ENCODE data around the gene ATP1A4. TPM values are rescaled to one million over a fixed set of nuclear protein-coding genes. Genes with fewer than 3 reads are reported as not detected.

Gene ATP1A4
- total and polyA plus RNA-seq, 2 donors, result 6.2 to 8.3 TPM

DNA sequence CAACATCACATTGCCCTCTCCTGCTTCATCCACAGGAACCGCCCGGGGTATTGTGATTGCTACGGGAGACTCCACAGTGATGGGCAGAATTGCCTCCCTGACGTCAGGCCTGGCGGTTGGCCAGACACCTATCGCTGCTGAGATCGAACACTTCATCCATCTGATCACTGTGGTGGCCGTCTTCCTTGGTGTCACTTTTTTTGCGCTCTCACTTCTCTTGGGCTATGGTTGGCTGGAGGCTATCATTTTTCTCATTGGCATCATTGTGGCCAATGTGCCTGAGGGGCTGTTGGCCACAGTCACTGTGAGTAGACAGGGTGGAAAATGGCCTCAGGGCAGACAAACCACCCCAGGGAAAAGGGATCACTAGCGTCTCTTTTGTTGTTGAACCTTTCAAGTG is 12.7 kb downstream of the ATP1A4 start:
- DNase-seq (ENCODE audit: extremely low spot score), result no peak
- no peak overlapping the region for H3K27ac ChIP-seq (ENCODE audit: low read depth)
- H3K36me3 ChIP-seq (ENCODE audit: insufficient read depth), result no peaks in the 10 kb centered on the region
- H3K4me1 ChIP-seq (ENCODE audit: insufficient read depth), result no peaks in the 10 kb centered on the region
- 84% methylated on average over 10 of the region's 10 CpGs for WGBS
- H3K4me3 ChIP-seq (ENCODE audit: low read depth, low read length), result no peak overlapping the region

DNA sequence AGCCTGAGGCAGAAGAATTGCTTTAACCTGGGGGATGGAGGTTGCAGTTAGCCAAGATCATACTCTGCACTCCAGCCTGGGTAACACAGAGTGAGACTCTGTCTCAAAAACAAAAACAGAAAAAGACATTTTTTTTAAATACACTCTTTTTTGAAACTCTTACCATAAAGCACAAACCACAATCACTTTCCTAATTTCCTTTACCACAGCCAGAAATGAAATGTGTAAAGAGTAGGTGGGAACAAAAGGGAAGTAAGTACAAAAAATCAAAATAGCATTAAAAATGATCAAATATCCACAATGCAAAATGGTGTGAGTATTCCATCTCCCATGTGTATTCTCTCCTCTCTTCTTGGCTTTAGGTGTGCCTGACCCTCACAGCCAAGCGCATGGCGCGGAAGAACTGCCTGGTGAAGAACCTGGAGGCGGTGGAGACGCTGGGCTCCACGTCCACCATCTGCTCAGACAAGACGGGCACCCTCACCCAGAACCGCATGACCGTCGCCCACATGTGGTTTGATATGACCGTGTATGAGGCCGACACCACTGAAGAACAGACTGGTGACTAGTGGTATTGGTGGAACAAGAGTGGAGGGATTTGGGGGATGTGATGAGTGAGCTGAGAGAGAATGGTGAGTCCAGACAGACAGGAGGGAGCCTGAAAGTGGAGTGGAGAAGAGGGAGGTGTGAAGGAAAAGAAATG is 14.9 kb downstream of the ATP1A4 start:
- H3K4me1 ChIP-seq (ENCODE audit: insufficient read depth), result no peaks in the 10 kb centered on the region
- no peak for DNase-seq (ENCODE audit: extremely low spot score)
- no peak overlapping the region for H3K27ac ChIP-seq (ENCODE audit: low read depth)
- no peak overlapping the region for H3K4me3 ChIP-seq (ENCODE audit: low read depth, low read length)
- WGBS, result 89% methylated on average over 12 of the region's 12 CpGs
- H3K36me3 ChIP-seq (ENCODE audit: insufficient read depth), result no peaks in the 10 kb centered on the region

DNA sequence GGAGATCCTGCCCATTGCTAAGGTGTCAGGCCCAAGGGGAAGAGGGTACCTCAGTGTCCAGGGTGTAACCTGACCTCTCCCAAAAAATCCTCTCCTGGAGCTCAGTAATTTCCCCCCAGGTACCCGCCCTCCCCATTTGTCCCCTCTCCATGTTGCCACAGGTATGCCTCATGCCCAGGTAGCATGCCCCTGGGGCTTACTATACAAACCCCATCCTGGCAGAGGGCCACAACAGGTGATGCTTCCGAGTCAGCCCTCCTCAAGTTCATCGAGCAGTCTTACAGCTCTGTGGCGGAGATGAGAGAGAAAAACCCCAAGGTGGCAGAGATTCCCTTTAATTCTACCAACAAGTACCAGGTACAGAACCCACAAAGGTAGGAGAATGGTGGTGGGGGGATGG is 15.7 kb downstream of the ATP1A4 start:
- Histone ChIP-seq H3K27ac (ENCODE audit: low read depth) (no peak overlapping the region), H3K4me3 (ENCODE audit: low read depth, low read length) (no peak overlapping the region), H3K36me3 (ENCODE audit: insufficient read depth) (no peaks in the 10 kb centered on the region), H3K4me1 (ENCODE audit: insufficient read depth) (no peaks in the 10 kb centered on the region)
- 88% methylated on average over 4 of the region's 4 CpGs for WGBS
- DNase-seq (ENCODE audit: extremely low spot score), result no peak

DNA sequence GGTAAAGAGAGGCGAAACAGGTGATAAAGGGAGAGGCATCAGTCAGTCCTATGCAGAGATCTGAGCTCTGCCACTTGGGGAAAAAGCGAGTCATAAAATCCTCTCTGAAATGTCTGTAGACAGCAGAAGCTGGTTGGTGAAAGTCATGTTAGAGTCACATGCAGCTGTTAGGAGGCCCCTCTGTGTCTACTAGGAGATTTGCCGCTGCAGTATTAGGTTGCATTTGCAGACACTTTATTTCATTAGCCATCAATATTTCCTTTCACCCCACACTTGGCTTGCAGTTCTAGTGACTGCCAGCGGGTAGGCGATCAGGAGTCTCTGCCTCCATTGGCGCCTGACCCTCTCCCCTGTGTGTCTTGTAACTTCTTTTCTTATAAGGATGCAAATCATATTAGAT is 16.2 kb downstream of the ATP1A4 start:
- H3K4me3 ChIP-seq (ENCODE audit: low read depth, low read length), result no peak overlapping the region
- DNase-seq (ENCODE audit: extremely low spot score), result no peak
- 92% methylated on average over 6 of the region's 6 CpGs for WGBS
- H3K27ac ChIP-seq (ENCODE audit: low read depth), result no peak overlapping the region
- no peaks in the 10 kb centered on the region for H3K4me1 ChIP-seq (ENCODE audit: insufficient read depth)
- no peaks in the 10 kb centered on the region for H3K36me3 ChIP-seq (ENCODE audit: insufficient read depth)

DNA sequence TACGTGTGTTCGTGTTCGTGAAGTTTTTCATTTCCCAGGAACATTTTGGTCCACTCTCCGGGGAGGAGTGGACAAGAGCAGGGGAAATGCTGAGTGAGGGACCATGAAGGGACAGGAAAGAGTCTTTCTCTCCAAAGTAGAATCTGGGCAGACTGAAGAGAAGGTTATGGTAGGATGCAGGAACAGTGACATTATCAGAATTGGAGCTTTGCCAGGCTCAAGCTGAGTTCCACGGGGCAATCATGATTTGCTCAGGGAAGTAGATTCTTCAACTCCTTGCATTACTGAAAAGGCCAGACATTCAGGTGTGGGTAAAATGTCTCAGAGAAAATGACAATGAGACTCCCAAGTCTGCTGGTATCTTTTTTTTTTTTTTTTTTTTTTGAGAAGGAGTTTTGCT is 16.6 kb downstream of the ATP1A4 start:
- Histone ChIP-seq H3K4me1 (ENCODE audit: insufficient read depth) (no peaks in the 10 kb centered on the region), H3K27ac (ENCODE audit: low read depth) (no peak overlapping the region), H3K4me3 (ENCODE audit: low read depth, low read length) (no peak overlapping the region), H3K36me3 (ENCODE audit: insufficient read depth) (no peaks in the 10 kb centered on the region)
- 68% methylated on average over 5 of the region's 5 CpGs for WGBS
- no peak for DNase-seq (ENCODE audit: extremely low spot score)

DNA sequence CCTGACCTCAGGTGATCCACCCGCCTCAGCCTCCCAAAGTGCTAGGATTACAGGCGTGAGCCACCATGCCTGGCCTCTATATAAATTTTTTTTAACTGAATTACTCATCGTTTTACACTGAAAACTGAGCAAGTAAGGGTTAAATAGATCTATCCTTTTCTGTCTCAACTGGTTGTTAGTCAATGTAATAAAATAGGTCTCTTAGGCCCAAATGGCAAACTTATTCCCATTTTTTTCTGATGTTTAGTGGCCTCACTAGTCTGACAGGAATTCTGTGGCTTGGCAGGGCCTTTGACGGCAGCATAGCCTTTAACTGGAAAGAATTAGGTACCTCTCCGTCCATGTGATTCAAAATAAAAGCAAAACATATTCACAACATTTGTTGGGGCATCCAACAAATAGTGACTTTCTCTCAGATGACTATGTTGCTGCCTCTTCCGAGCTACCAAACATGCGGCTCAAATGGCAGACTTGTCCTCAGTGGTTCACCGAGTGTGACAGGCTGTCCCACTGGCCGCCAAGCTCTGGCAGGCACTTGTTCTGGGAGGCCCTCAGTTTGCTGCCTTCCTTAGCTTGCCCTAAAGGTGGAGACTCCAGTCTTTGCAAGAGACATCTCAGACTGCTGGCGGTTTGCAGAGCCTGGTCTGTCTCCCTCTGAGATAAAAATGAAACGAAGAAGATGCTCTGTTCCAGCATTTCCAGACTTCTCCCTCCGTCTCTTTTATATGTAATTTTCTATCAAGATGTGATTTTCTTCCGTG is 17.4 kb downstream of the ATP1A4 start:
- Histone ChIP-seq H3K4me1 (ENCODE audit: insufficient read depth) (no peaks in the 10 kb centered on the region), H3K27ac (ENCODE audit: low read depth) (no peak overlapping the region), H3K4me3 (ENCODE audit: low read depth, low read length) (no peak overlapping the region), H3K36me3 (ENCODE audit: insufficient read depth) (no peaks in the 10 kb centered on the region)
- 75% methylated on average over 13 of the region's 13 CpGs for WGBS
- no peak for DNase-seq (ENCODE audit: extremely low spot score)

DNA sequence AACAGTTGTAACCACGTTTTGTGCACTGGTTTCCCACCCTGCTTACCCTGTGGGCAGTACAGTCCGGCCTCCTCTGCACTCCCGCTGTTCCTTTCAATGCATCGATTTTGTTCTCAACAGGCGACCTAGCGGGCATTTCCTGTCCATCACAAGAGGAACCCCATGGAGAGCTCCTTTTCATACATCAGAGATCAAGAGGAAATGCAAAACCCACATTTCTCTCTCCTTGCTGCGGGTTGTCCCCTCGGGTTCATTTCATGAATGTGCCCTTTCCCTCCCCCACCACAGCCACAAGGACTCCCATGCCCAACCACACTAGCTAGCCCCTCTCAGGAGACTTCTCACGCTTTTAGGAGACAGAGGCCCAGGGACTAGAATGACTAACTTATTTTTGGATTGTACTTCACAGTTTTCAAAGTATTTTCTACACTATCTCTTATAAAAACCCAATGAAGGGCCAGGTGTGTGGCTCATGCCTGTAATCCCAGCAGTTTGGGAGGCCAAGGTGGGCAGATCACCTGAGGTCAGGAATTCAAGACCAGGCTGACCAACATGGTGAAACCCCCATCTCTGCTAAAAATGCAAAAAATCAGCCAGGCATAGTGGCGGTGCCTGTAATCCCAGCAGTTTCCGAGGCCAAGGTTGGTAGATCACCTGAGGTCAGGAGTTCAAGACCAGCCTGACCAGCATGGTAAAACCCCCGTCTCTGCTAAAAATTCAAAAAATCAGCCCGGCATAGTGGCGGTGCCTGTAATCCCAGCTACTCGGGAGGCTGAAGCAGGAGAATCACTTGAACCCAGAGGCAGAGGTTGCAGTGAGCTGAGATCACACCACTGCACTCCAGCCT is 18.4 kb downstream of the ATP1A4 start:
- Histone ChIP-seq H3K4me3 (ENCODE audit: low read depth, low read length) (no peak overlapping the region), H3K4me1 (ENCODE audit: insufficient read depth) (no peaks in the 10 kb centered on the region), H3K27ac (ENCODE audit: low read depth) (no peak overlapping the region), H3K36me3 (ENCODE audit: insufficient read depth) (no peaks in the 10 kb centered on the region)
- WGBS, result 60% methylated on average over 15 of the region's 15 CpGs
- DNase-seq (ENCODE audit: extremely low spot score), result no peak

DNA sequence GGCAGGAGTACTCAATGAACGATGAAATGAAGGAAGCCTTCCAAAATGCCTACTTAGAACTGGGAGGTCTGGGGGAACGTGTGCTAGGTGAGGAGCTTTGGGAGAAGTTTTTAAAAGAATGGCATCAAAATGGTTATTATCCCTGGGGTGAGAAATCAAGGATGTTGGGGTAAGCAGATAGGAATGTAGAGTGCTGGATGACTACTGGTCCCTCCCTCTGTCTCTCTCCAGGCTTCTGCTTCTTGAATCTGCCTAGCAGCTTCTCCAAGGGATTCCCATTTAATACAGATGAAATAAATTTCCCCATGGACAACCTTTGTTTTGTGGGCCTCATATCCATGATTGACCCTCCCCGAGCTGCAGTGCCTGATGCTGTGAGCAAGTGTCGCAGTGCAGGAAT is 20.0 kb downstream of the ATP1A4 start:
- WGBS, result 89% methylated on average over 4 of the region's 4 CpGs
- no peak for DNase-seq (ENCODE audit: extremely low spot score)
- Histone ChIP-seq H3K4me3 (ENCODE audit: low read depth, low read length) (no peak overlapping the region), H3K36me3 (ENCODE audit: insufficient read depth) (no peaks in the 10 kb centered on the region), H3K4me1 (ENCODE audit: insufficient read depth) (no peaks in the 10 kb centered on the region), H3K27ac (ENCODE audit: low read depth) (no peak overlapping the region)

DNA sequence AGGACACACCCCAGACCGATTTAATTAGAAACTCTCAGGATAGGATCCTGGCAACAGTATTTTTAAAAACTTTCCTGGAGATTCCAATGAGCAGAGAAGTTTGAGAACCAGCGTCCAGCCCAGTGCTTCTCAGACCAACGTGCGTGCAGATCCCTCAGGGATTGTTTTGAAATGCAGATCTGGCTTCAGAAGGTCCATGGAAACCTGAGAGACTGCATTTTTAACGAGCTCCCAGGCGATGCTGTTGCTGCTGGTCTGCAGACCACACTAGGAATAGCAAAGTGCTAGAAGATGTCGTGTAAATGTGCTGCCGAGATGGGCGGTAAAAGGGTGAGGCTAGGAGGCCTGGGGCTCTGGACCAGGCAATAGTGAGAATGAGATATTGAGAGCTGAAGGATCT is 20.6 kb downstream of the ATP1A4 start:
- no peak overlapping the region for H3K27ac ChIP-seq (ENCODE audit: low read depth)
- H3K4me1 ChIP-seq (ENCODE audit: insufficient read depth), result no peaks in the 10 kb centered on the region
- H3K4me3 ChIP-seq (ENCODE audit: low read depth, low read length), result no peak overlapping the region
- no peak for DNase-seq (ENCODE audit: extremely low spot score)
- H3K36me3 ChIP-seq (ENCODE audit: insufficient read depth), result no peaks in the 10 kb centered on the region
- WGBS, result 48% methylated on average over 9 of the region's 9 CpGs

DNA sequence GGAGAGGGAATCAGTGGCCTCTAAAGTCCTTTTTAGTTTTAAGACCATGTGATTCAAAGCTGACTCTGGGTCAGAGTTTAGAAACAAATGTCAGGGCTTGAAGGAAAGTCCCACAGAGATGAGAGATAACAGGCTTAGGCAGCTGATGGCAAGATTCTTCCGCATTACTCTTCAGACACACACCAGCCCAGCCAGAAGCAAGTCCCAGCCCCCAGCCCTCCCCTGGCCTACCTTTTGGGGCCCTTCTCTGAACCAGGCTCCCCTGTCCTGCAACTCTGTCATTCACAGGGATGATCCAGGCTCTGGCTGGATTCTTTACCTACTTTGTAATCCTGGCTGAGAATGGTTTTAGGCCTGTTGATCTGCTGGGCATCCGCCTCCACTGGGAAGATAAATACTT is 25.8 kb downstream of the ATP1A4 start:
- H3K27ac ChIP-seq (ENCODE audit: low read depth), result no peak overlapping the region
- no peaks in the 10 kb centered on the region for H3K4me1 ChIP-seq (ENCODE audit: insufficient read depth)
- no peaks in the 10 kb centered on the region for H3K36me3 ChIP-seq (ENCODE audit: insufficient read depth)
- 85% methylated on average over 2 of the region's 2 CpGs for WGBS
- peak; percentile 26 for DNase-seq (ENCODE audit: extremely low spot score)
- no peak overlapping the region for H3K4me3 ChIP-seq (ENCODE audit: low read depth, low read length)

DNA sequence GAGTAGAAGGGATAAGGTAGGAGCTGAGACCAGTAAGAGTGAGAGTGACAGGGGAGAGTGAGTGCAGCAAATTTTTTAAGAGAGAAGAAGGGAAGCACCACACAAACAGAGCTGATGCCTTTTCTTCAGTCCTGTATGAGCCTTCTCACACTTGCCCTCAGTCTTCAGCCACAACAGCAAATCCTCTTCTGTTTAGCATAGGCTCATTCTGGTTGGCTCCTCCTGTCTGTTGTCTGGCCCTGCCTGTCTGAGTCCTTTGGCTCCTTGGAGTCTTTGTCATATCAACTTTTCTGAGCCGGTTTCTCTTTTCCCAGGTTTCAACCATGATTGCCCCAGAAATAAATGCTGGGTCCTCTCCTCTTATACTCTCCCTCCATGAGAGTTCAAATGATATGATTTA is 26.3 kb downstream of the ATP1A4 start:
- no peaks in the 10 kb centered on the region for H3K36me3 ChIP-seq (ENCODE audit: insufficient read depth)
- no peak for DNase-seq (ENCODE audit: extremely low spot score)
- no peak overlapping the region for H3K27ac ChIP-seq (ENCODE audit: low read depth)
- WGBS, result 73% methylated on average over 1 of the region's 1 CpG
- no peak overlapping the region for H3K4me3 ChIP-seq (ENCODE audit: low read depth, low read length)
- no peaks in the 10 kb centered on the region for H3K4me1 ChIP-seq (ENCODE audit: insufficient read depth)

DNA sequence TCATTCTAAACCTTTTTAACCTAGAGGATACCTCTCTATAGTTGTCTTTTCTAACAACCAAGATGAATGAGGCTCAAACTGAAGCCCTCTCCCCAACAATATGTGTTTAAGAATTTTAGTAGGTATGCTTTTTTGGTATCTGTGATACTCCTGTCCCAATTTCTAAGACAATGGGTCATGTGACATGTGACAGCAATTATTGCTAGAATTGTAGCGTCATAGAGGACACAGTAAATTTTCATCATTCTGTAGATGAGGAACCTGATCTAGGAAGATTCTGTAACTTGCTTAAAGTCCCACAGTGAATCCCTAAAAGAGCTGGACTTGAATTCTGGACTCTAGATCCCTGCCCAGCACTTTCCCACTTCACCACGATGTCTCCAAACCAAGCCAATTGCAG is 27.3 kb downstream of the ATP1A4 start:
- Histone ChIP-seq H3K27ac (ENCODE audit: low read depth) (no peak overlapping the region), H3K36me3 (ENCODE audit: insufficient read depth) (no peaks in the 10 kb centered on the region), H3K4me3 (ENCODE audit: low read depth, low read length) (no peak overlapping the region), H3K4me1 (ENCODE audit: insufficient read depth) (peaks cover 1% of the 10 kb centered on the region)
- no peak for DNase-seq (ENCODE audit: extremely low spot score)
- WGBS, result 91% methylated on average over 2 of the region's 2 CpGs

DNA sequence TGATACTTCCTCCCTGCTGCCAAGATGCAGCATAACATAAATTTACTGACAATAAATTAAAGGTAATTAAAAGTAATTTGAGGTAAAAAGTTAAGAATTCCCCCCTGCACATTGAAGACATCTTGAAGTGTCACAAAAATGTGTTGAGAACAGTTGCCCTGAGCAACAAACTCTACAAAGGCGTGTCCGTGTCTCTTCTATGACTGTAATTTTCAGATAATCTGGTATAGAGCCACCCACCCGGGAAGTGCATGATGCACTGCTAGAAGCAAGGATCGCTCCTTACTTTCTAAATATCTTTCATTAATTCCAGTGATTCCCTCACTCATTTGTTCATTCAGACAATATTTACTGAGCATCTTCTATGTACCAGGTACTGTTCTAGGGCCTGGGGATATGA is 27.9 kb downstream of the ATP1A4 start:
- H3K27ac ChIP-seq (ENCODE audit: low read depth), result no peak overlapping the region
- H3K4me1 ChIP-seq (ENCODE audit: insufficient read depth), result peaks cover 1% of the 10 kb centered on the region
- H3K4me3 ChIP-seq (ENCODE audit: low read depth, low read length), result no peak overlapping the region
- no peak for DNase-seq (ENCODE audit: extremely low spot score)
- H3K36me3 ChIP-seq (ENCODE audit: insufficient read depth), result no peaks in the 10 kb centered on the region
- WGBS, result 81% methylated on average over 4 of the region's 4 CpGs

DNA sequence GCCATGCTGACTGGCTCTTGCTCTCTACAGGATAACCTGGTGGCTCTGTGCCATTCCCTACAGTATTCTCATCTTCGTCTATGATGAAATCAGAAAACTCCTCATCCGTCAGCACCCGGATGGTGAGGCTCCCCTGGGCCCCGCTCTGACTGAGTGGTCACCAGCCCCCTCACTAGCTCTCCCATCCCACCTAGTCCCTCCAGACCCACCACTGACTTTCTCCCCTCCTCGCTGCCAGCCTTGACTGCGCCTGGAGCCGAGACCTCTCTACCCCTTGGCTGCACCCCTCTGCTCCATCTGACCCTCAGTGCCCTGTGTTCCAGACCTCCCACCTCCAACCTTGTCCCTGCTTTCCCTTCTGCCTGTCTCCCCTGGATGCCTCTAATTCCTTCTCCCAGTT is 34.8 kb downstream of the ATP1A4 start:
- Histone ChIP-seq H3K4me3 (ENCODE audit: low read depth, low read length) (no peak overlapping the region), H3K36me3 (ENCODE audit: insufficient read depth) (no peaks in the 10 kb centered on the region), H3K4me1 (ENCODE audit: insufficient read depth) (peaks cover 1% of the 10 kb centered on the region), H3K27ac (ENCODE audit: low read depth) (no peak overlapping the region)
- WGBS, result 89% methylated on average over 7 of the region's 7 CpGs
- DNase-seq (ENCODE audit: extremely low spot score), result no peak

All from urinary bladder (tissue), 4 donors.